ENCODE results near the gene METTL27.

GRCh38 chr7:73839290-73839689 lies 3.0 kb downstream of the METTL27 start:
- TF ChIP-seq POLR2AphosphoS5 (IDR thresholded peaks at IDR 0.05) = no peak
- TF ChIP-seq CTCF (IDR thresholded peaks at IDR 0.05; ENCODE audit: poor library complexity, severe bottlenecking) = no peak
- no peak for TF ChIP-seq EP300 (conservative IDR thresholded peaks at IDR 0.05; ENCODE audit: poor library complexity, severe bottlenecking)

Data from neural cell (in vitro differentiated cells).